C4-2B (cell line): ENCODE results near the gene ASB10.

Experiments
- ZFX ChIP-seq: fragments of 450-650 bp; IDR thresholded peaks from 2 replicates; pipeline ENCODE4 v1.6.1; 2017
- TF ChIP-seq, protein P1 (sequence below): fragments of 450-650 bp; conservative IDR thresholded peaks from 2 replicates; pipeline ENCODE4 v1.5.1; 2017; ENCODE audit warnings: mild to moderate bottlenecking

DNA sequence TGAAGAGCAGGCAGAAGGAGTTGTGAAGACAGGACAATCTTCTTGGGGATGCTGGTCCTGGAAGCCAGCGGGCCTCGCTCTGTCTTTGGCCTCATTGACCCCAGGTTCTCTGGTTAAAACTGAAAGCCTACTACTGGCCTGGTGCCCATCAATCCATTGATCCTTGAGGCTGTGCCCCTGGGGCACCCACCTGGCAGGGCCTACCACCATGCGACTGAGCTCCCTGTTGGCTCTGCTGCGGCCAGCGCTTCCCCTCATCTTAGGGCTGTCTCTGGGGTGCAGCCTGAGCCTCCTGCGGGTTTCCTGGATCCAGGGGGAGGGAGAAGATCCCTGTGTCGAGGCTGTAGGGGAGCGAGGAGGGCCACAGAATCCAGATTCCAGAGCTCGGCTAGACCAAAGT lies 46.8 kb upstream of the ASB10 start:
- TF ChIP-seq, protein P1, sequence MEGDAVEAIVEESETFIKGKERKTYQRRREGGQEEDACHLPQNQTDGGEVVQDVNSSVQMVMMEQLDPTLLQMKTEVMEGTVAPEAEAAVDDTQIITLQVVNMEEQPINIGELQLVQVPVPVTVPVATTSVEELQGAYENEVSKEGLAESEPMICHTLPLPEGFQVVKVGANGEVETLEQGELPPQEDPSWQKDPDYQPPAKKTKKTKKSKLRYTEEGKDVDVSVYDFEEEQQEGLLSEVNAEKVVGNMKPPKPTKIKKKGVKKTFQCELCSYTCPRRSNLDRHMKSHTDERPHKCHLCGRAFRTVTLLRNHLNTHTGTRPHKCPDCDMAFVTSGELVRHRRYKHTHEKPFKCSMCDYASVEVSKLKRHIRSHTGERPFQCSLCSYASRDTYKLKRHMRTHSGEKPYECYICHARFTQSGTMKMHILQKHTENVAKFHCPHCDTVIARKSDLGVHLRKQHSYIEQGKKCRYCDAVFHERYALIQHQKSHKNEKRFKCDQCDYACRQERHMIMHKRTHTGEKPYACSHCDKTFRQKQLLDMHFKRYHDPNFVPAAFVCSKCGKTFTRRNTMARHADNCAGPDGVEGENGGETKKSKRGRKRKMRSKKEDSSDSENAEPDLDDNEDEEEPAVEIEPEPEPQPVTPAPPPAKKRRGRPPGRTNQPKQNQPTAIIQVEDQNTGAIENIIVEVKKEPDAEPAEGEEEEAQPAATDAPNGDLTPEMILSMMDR, result no peak
- no peak for TF ChIP-seq ZFX
